HG03097 (cell line): ENCODE data around the gene IFRD1.
"Not testable (repeated sequence)": the region's sequence is repeated elsewhere in the genome, so short reads cannot be mapped to it uniquely, and the experiment has no call there.

ENCODE experiments used
- ATAC-seq: cut with Tn5 transposase; IDR thresholded peaks from one replicate; pipeline ENCODE4 v1.9.1; 2021; ENCODE audit not compliant: unreplicated experiment, low FRiP score

IFRD1 gene

DNA sequence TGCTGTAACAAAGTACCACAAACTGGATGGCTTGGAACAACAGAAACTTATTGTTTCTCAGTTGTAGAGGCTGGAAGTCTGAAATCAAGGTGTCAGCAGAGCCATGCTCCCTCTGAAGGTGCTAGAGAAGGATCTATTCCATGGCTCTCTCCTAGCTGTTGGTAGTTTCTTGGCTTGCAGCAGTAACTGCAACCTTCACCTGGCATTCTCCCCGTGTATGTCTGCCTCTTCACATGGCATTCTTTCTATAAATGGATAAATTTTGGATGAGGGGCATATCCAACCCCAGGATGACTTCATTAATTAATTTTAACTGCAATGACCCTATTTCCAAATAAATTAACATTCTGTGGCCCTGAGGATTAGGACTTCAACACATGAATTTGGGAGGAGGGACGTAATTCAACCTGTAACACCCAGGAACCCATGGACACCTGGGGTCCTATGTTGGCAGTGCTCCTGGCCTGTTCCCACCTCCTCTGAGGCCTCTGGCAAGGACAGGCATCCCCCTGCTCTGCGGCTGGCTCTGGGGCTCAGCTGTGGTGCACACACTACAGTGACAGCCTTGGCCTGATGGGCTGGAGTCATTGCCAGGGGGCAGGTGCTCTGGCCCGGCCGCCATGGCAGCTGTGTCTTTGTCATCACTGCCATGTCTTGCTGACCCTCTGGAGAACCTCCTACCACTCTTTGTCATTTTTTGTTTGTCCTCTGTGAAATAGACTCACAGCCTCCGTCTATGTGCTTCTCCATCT lies 61.4 kb downstream of the IFRD1 start:
- ATAC-seq, result no peak

DNA sequence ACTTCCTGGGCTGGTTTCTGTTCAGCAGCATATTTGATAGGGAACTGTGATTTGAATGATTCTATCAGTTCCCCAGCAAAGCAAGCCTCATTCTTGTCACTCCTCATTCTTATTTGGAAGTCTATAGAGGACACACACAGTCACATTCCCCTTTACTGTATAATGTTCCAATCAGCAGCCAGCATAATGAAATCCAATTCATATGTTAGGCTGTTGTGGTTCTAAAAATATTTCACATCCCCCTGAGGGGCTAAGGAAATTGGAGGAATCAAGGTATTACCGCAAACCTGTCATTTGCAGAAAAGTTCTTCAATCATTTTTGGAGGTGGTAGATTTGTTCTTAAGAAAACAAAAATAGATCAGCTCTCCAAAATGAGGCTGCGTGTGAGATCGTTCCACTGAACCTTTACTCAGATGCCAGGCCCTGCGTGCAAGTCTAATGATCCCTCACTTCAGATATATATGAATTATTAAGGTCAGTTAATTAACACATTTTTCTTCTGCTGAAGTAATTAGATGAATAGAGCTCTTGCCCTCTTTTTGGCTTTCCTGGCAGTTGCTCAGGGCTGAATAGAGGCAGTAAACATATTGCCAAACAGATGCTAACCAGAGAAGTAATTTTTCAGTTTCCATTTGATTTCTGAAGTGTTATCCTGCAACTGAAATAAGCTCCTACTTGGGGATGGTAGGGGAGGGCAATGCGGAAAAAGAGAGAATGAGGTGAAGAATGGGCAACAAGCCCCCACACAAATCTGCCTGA lies 62.4 kb downstream of the IFRD1 start:
- no peak for ATAC-seq

DNA sequence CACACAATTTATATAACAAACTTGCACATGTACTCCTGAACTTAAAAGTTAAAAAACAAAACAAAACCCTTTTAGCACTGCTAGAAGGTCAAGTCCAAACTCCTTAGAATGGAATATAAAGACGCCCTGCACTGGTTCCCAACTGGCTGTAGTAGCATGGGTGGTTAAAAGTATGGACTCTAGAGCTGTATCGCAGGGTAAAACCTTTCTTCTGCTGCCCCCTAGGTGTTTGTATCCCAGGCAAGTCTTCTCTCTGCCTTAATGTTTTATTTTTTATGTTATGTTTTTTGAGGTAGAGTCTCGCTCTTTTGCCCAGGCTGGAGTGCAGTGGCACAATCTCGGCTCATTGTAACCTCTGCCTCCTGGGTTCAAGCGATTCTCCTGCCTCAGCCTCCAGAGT lies 65.7 kb downstream of the IFRD1 start:
- ATAC-seq, result no peak

DNA sequence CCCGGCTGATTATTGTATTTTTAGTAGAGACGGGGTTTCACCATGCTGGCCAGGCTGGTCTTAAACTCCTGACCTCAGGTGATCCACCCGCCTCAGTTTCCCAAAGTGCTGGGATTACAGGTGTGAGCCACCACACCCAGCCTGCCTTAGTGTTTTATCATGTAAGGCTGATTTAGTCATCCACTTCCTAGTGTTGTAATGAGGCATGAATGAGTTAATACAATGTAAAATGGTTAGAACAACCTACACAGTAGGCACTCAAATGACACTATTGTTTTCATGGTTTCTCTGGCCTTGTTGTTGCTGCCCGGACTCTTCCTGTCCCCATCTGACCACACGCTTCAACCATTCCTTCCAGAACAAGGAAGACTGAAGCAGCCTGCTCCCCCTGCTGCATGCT lies 66.2 kb downstream of the IFRD1 start:
- ATAC-seq, result not testable (repeated sequence)

- no peak for ATAC-seq
Observed at GRCh38 chr7:112517487-112517886, 67.2 kb downstream of the IFRD1 start.

DNA sequence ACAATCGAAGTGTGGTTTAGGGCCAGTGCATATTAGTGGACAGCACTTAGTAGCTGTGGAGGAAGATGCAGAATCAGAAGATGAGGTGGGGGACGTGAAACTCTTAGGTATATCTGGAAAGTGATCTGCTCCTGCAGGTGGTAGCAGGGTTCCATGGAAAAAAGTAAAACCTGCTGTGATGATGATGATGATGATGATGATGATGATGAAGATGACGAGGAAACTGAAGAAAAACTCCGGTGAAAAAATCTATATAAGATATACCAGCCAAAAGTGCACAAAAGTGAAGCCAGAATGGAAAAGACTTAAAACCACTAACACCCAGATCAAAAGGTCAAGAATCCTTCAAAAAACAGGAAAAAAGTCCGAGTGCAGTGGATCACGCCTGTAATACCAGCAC lies 70.5 kb downstream of the IFRD1 start:
- ATAC-seq, result no peak

- ATAC-seq, result no peak
Observed at GRCh38 chr7:112521942-112522341, 71.7 kb downstream of the IFRD1 start.

GRCh38 chr7:112523871-112524270 lies 73.6 kb downstream of the IFRD1 start:
- ATAC-seq, result no peak
